Measurements from ENCODE around the gene ECEL1.

ECEL1 gene

DNA sequence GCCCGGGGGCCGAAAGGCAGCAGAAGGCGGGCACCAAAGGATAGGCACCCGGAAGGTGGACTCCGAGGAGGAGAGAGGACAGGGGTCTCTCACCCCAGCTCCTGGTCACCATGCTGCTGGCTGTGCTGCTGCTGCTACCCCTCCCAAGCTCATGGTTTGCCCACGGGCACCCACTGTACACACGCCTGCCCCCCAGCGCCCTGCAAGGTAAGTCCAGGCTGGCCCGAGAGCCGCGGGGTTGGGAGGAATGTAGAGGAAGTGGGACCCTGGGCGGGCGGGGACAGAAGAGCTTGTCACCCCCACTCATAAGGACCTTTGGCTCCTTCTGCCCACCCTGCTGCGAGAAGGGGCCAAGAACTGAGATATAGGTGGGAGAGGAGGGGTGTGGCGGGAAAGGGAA is 32.9 kb upstream of the ECEL1 start:
- H3K4me1 ChIP-seq (ENCODE audit: control insufficient read depth in 1 of 2, insufficient read depth in 2 of 2, low read length in 2 of 2): peaks cover 0 to 25% of the 10 kb centered on the region in 2 donors
- H3K27me3 ChIP-seq (ENCODE audit: low read depth, low read length): peaks cover 14% of the 10 kb centered on the region
- no peak overlapping the region for H3K4me3 ChIP-seq (ENCODE audit: low read depth in 1 of 2, low read length in 2 of 2)
- H3K9me3 ChIP-seq (ENCODE audit: control insufficient read depth in 1 of 2, low read length in 2 of 2): no peaks in the 10 kb centered on the region
- H3K27ac ChIP-seq (ENCODE audit: low read length): no peak overlapping the region
- no peaks in the 10 kb centered on the region for H3K36me3 ChIP-seq (ENCODE audit: control insufficient read depth in 1 of 2, insufficient read depth in 2 of 2, low read length in 2 of 2)

DNA sequence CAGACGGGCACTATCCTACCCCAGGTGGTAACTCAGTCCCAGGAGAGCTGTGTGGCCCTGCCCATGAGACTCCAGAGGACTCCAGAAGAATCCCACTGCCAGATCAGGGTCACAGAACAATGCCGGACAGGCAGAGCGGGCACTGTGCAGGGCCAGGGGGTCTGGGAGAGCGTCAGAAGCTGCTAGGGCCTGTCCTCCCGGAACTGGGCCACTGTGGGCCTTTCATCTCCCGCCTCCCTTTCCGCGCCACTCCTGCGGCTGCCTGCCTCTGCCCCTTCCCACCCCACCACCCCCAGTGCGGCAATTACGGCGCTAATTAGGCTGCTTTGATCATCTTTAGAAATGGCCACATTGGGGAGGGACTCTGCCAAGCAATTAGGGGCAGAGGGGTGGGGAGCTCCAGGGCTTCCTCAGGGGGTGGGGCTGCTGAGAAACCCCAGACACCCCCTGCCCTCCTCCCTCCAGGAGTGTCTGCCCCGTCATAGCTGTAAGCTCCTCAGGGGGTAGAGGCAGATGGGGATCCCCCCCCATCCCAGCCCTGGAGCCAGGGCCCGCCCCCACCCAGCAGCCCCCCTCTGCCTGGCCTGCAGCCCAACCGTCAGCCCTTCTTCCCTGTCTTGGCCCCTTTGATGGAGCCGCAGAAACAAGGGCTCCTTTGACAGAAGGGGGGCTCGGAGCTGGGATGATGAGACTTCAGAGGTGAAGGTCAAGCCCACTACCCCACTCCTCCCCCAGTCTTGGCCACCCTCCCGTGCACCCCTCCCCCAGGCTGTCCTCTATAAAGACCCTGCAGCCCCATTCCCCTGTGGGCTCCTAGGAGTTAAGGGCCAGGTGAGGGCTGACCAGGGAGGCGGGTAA is 32.2 kb upstream of the ECEL1 start, which contains the start of gene PRSS56:
TSS of gene PRSS56 (plus strand) at position 808 of the 858 bp plus-strand sequence. CDS start 211 bp downstream, outside the sequence.
- no peaks in the 10 kb centered on the region for H3K36me3 ChIP-seq (ENCODE audit: control insufficient read depth in 1 of 2, insufficient read depth in 2 of 2, low read length in 2 of 2)
- no peak within 1 kb of the TSS for H3K27ac ChIP-seq (ENCODE audit: low read length)
- H3K27me3 ChIP-seq (ENCODE audit: low read depth, low read length): peaks cover 14% of the 10 kb centered on the region
- no peaks in the 10 kb centered on the region for H3K9me3 ChIP-seq (ENCODE audit: control insufficient read depth in 1 of 2, low read length in 2 of 2)
- H3K4me3 ChIP-seq (ENCODE audit: low read depth in 1 of 2, low read length in 2 of 2): no peak within 1 kb of the TSS
- H3K4me1 ChIP-seq (ENCODE audit: control insufficient read depth in 1 of 2, insufficient read depth in 2 of 2, low read length in 2 of 2): peaks cover 0 to 22% of the 10 kb centered on the region in 2 donors

DNA sequence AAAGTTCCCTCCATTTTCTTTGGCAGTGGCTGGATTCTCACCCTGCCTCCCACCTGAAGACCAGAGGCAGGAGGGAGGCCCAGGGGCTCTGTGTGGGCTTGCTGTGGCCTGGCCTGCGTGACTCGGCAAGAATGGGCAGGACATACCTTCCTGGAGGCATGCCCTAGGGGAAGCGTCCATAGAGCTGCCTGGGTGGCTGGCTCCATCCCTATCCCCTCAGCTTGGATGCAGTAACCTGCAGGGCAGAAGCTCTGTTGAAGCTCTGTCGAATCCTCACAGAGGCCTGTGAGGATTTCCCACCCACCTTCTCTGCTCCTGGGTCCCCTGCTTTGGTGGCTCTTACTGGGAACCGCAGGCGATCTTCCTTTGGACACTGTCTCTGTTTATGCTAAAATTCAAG is 31.2 kb upstream of the ECEL1 start:
- Histone ChIP-seq H3K4me1 (ENCODE audit: control insufficient read depth in 1 of 2, insufficient read depth in 2 of 2, low read length in 2 of 2) (peaks cover 0 to 18% of the 10 kb centered on the region in 2 donors), H3K36me3 (ENCODE audit: control insufficient read depth in 1 of 2, insufficient read depth in 2 of 2, low read length in 2 of 2) (no peaks in the 10 kb centered on the region)

DNA sequence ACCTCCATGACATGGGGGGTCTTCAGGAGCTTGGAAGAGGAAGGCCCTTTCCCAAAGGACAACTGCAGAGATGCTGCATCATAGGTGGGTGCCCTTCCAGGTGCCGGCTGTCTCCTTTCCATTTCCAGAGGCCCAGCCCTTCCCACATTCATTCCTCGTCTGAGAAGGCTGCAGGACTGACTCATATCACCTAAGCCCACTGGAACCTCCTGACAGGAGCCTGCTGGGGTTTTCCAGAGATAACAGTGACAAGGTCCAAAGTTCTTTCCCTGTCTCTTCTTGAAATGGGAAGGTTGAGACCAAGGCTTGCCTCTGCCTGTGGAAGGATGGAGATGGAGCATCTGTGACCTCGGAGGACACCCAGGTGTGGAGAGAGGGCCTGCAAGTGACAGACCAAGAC is 28.9 kb upstream of the ECEL1 start:
- H3K4me1 ChIP-seq (ENCODE audit: control insufficient read depth in 1 of 2, insufficient read depth in 2 of 2, low read length in 2 of 2): no peaks in the 10 kb centered on the region
- no peaks in the 10 kb centered on the region for H3K36me3 ChIP-seq (ENCODE audit: control insufficient read depth in 1 of 2, insufficient read depth in 2 of 2, low read length in 2 of 2)
- no peak overlapping the region for H3K4me3 ChIP-seq (ENCODE audit: low read depth in 1 of 2, low read length in 2 of 2)
- H3K9me3 ChIP-seq (ENCODE audit: control insufficient read depth in 1 of 2, low read length in 2 of 2): no peaks in the 10 kb centered on the region
- no peaks in the 10 kb centered on the region for H3K27me3 ChIP-seq (ENCODE audit: low read depth, low read length)
- no peak overlapping the region for H3K27ac ChIP-seq (ENCODE audit: low read length)

More for the DNA sequence above, 31.2 kb upstream of the ECEL1 start:
- H3K9me3 ChIP-seq (ENCODE audit: control insufficient read depth in 1 of 2, low read length in 2 of 2): no peaks in the 10 kb centered on the region
- H3K27me3 ChIP-seq (ENCODE audit: low read depth, low read length): peaks cover 8% of the 10 kb centered on the region
- no peak overlapping the region for H3K4me3 ChIP-seq (ENCODE audit: low read depth in 1 of 2, low read length in 2 of 2)
- H3K27ac ChIP-seq (ENCODE audit: low read length): no peak overlapping the region

DNA sequence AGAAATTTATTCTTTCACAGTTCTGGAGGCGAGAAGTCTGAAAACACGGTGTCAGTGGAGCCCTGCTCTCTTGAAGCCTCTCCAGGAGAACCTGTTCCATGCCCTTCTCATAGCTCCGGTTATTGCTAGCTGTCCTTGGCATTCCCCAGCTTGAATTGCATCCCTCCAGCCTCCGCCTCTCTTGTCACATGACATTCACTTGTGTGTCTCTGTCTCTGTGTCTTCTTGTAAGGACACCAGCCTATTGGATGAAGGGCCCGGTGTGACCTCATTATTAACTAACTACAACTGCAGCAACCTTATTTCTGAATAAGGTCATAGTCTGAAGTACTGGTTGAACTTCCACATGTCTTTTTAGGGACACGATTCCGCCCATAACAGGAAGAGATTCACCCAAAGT is 28.0 kb upstream of the ECEL1 start:
- no peaks in the 10 kb centered on the region for H3K36me3 ChIP-seq (ENCODE audit: control insufficient read depth in 1 of 2, insufficient read depth in 2 of 2, low read length in 2 of 2)
- no peaks in the 10 kb centered on the region for H3K9me3 ChIP-seq (ENCODE audit: control insufficient read depth in 1 of 2, low read length in 2 of 2)
- no peak overlapping the region for H3K27ac ChIP-seq (ENCODE audit: low read length)
- H3K27me3 ChIP-seq (ENCODE audit: low read depth, low read length): no peaks in the 10 kb centered on the region
- H3K4me1 ChIP-seq (ENCODE audit: control insufficient read depth in 1 of 2, insufficient read depth in 2 of 2, low read length in 2 of 2): no peaks in the 10 kb centered on the region
- no peak overlapping the region for H3K4me3 ChIP-seq (ENCODE audit: low read depth in 1 of 2, low read length in 2 of 2)

DNA sequence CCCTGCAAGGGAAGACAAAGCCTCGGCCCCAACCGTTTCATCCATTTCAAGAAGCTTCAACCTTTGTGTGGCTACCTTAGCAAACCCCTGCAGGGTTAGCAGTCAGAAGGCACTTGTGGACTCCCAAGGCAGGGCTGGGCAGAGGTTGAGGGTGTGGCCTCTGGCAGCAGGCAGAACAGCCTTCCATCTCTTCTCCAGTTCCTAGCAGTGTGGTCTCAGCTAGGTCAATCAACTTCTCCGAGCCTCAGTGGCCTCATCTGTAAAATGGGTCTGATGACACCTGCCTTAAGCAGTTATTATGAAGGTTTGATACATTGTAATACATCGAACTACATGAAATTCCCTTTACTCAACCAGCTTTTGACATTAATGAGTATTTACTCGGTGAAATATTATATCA is 25.7 kb upstream of the ECEL1 start:
- Histone ChIP-seq H3K27ac (ENCODE audit: low read length) (no peak overlapping the region), H3K4me1 (ENCODE audit: control insufficient read depth in 1 of 2, insufficient read depth in 2 of 2, low read length in 2 of 2) (no peaks in the 10 kb centered on the region), H3K27me3 (ENCODE audit: low read depth, low read length) (no peaks in the 10 kb centered on the region), H3K9me3 (ENCODE audit: control insufficient read depth in 1 of 2, low read length in 2 of 2) (no peaks in the 10 kb centered on the region), H3K4me3 (ENCODE audit: low read depth in 1 of 2, low read length in 2 of 2) (no peak overlapping the region), H3K36me3 (ENCODE audit: control insufficient read depth in 1 of 2, insufficient read depth in 2 of 2, low read length in 2 of 2) (no peaks in the 10 kb centered on the region)

DNA sequence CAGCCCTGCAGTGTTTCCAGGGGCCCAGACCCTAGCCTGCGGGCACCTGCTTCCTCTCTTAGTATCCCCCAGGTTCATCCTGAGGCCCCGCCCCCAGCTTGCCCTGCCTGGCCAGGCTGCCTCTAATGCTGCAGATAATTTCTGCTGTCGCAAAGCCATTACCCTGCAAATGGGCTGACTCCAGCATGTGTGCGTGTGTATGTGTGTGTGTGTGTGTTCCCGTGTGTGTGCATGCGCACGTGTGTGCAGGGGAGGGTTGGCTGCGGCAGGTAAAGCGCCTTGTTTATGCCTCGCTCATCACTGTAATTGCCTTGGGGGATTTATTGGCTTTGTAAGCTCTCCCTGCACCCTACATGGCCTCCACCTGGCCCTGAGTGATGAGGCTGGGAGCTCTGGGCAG is 25.0 kb upstream of the ECEL1 start:
- H3K36me3 ChIP-seq (ENCODE audit: control insufficient read depth in 1 of 2, insufficient read depth in 2 of 2, low read length in 2 of 2): no peaks in the 10 kb centered on the region
- no peaks in the 10 kb centered on the region for H3K4me1 ChIP-seq (ENCODE audit: control insufficient read depth in 1 of 2, insufficient read depth in 2 of 2, low read length in 2 of 2)
- H3K4me3 ChIP-seq (ENCODE audit: low read depth in 1 of 2, low read length in 2 of 2): no peak overlapping the region
- no peaks in the 10 kb centered on the region for H3K27me3 ChIP-seq (ENCODE audit: low read depth, low read length)
- H3K9me3 ChIP-seq (ENCODE audit: control insufficient read depth in 1 of 2, low read length in 2 of 2): no peaks in the 10 kb centered on the region
- H3K27ac ChIP-seq (ENCODE audit: low read length): no peak overlapping the region

DNA sequence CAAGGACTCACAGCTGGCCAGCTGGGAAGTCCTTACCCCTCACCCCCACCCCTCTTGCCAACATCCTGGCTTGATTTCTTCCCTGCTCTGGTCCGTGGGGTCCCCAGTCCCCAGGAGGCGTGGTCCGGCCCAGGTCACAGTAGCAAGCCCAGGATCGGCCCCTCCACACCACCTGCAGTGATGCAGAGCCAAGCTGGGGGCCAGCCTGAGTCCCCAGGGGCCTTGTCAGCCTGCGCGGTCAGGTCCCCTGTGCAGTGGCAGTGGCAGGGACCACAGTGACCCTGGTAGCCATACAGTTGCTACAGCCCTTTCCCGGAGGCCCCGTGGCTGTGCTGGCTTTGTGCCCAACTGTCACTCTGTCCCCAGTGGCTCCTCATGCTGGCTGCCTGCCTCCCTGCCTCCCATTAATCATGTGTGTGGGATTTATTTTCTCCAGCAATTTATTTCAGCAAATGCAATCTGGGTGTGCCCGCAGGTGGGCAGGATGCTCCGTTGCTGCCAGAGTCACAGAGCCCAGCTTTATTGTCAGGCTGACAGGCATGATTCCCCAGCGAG is 23.8 kb upstream of the ECEL1 start:
- no peaks in the 10 kb centered on the region for H3K27me3 ChIP-seq (ENCODE audit: low read depth, low read length)
- no peaks in the 10 kb centered on the region for H3K9me3 ChIP-seq (ENCODE audit: control insufficient read depth in 1 of 2, low read length in 2 of 2)
- H3K4me1 ChIP-seq (ENCODE audit: control insufficient read depth in 1 of 2, insufficient read depth in 2 of 2, low read length in 2 of 2): no peaks in the 10 kb centered on the region

DNA sequence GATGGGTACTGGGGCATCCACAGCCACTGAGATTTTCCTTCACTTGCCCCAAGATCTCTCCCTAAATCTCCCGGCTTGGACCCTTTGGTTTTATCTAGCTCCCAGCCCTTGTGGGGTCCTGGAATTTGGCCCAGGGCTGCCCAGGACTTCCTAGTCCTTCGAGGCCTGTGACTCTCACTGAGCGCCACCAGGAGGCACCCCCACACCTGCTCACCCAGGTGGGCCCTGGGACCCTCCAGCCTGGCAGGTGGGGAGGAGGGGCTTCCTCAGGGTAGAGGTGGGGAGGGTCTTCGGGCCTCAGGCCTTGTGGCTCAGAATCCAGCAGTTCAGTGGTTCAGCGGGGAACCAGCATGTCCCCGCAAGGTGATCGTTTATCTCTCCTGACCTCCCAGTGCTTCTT is 20.6 kb upstream of the ECEL1 start:
- Histone ChIP-seq H3K9me3 (ENCODE audit: control insufficient read depth in 1 of 2, low read length in 2 of 2) (no peaks in the 10 kb centered on the region), H3K4me1 (ENCODE audit: control insufficient read depth in 1 of 2, insufficient read depth in 2 of 2, low read length in 2 of 2) (no peaks in the 10 kb centered on the region), H3K36me3 (ENCODE audit: control insufficient read depth in 1 of 2, insufficient read depth in 2 of 2, low read length in 2 of 2) (no peaks in the 10 kb centered on the region), H3K27ac (ENCODE audit: low read length) (no peak overlapping the region), H3K4me3 (ENCODE audit: low read depth in 1 of 2, low read length in 2 of 2) (no peak overlapping the region), H3K27me3 (ENCODE audit: low read depth, low read length) (peaks cover 20% of the 10 kb centered on the region)

More for the DNA sequence above, 23.8 kb upstream of the ECEL1 start:
- Histone ChIP-seq H3K4me3 (ENCODE audit: low read depth in 1 of 2, low read length in 2 of 2) (no peak overlapping the region), H3K27ac (ENCODE audit: low read length) (no peak overlapping the region), H3K36me3 (ENCODE audit: control insufficient read depth in 1 of 2, insufficient read depth in 2 of 2, low read length in 2 of 2) (no peaks in the 10 kb centered on the region)

DNA sequence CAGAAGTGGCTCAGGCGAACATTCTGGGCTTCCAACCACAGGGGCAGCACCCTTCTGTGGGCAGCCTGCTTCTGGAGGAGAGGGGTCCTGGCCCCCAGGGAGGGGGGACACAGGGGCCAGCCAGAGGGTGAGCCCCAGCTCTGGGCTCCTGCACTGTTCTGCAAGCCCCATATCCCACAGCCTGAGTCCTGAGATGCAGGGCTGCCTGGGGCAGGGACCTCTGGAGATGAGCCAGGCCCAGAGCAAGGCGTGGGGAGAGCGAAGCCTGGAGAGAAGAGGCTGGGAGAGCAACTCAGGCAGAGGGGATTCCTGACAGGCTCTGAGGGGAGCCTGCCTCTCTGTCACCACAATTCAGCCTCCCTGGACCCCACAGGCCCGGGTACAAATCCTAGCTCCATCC is 19.1 kb upstream of the ECEL1 start:
- Histone ChIP-seq H3K9me3 (ENCODE audit: control insufficient read depth in 1 of 2, low read length in 2 of 2) (no peaks in the 10 kb centered on the region), H3K27ac (ENCODE audit: low read length) (no peak overlapping the region), H3K27me3 (ENCODE audit: low read depth, low read length) (peaks cover 21% of the 10 kb centered on the region), H3K4me1 (ENCODE audit: control insufficient read depth in 1 of 2, insufficient read depth in 2 of 2, low read length in 2 of 2) (peaks cover 0 to 9% of the 10 kb centered on the region in 2 donors), H3K4me3 (ENCODE audit: low read depth in 1 of 2, low read length in 2 of 2) (no peak overlapping the region), H3K36me3 (ENCODE audit: control insufficient read depth in 1 of 2, insufficient read depth in 2 of 2, low read length in 2 of 2) (no peaks in the 10 kb centered on the region)

DNA sequence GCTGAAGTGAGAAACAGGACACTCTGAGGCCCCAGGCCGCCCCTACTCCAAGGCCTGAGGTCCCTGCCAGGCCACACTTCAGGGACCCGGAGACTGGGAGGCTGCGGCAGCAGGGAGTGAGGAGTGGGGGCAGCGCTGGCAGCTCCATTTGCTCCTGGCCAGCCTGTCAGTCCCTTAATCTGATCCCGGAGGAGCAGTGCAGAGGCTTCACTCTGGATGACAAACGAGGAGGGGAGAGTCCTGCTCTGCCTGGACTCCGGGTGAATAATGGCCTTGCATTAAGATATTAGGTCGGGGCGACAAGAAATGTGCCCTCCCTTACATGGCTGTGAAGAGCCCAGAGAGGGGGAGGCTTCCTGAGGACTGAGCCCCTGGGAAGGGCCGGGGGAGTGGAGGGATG is 18.2 kb upstream of the ECEL1 start:
- Histone ChIP-seq H3K4me3 (ENCODE audit: low read depth in 1 of 2, low read length in 2 of 2) (no peak overlapping the region), H3K27me3 (ENCODE audit: low read depth, low read length) (peaks cover 21% of the 10 kb centered on the region), H3K4me1 (ENCODE audit: control insufficient read depth in 1 of 2, insufficient read depth in 2 of 2, low read length in 2 of 2) (peaks cover 0 to 9% of the 10 kb centered on the region in 2 donors), H3K9me3 (ENCODE audit: control insufficient read depth in 1 of 2, low read length in 2 of 2) (no peaks in the 10 kb centered on the region), H3K27ac (ENCODE audit: low read length) (no peak overlapping the region), H3K36me3 (ENCODE audit: control insufficient read depth in 1 of 2, insufficient read depth in 2 of 2, low read length in 2 of 2) (no peaks in the 10 kb centered on the region)
